Subcutaneous abdominal adipose tissue (tissue), 5 donors: ENCODE measurements around the gene FBXW12.

Experiments
- H3K27ac ChIP-seq: one replicate; pipeline ENCODE4 v1.7.0; 2013; ENCODE audit warnings: low read depth, mild to moderate bottlenecking, inconsistent platforms, low read length, moderate library complexity
- H3K27me3 ChIP-seq, 5 donors: one replicate each; pipeline ENCODE4 v1.7.0; 2013; ENCODE audit warnings: low read length in 5 of 5, inconsistent platforms in 1 of 5; ENCODE audit not compliant: control insufficient read depth in 5 of 5, insufficient read depth in 4 of 5
- H3K36me3 ChIP-seq, 5 donors: one replicate each; pipeline ENCODE4 v1.7.0; 2013; ENCODE audit warnings: low read length in 5 of 5; ENCODE audit not compliant: control insufficient read depth in 5 of 5, insufficient read depth in 5 of 5
- H3K4me1 ChIP-seq, 5 donors: one replicate each; pipeline ENCODE4 v1.7.0; 2013; ENCODE audit warnings: low read length in 5 of 5, mild to moderate bottlenecking in 3 of 5, moderate library complexity in 1 of 5; ENCODE audit not compliant: control insufficient read depth in 5 of 5, insufficient read depth in 5 of 5
- H3K4me3 ChIP-seq, 5 donors: one replicate each; pipeline ENCODE4 v1.7.0; 2013; ENCODE audit warnings: low read length in 5 of 5, low read depth in 1 of 5
- H3K9ac ChIP-seq, 5 donors: one replicate each; pipeline ENCODE4 v1.7.0; 2013; ENCODE audit warnings: low read length in 5 of 5, mild to moderate bottlenecking in 4 of 5, moderate library complexity in 3 of 5
- H3K9me3 ChIP-seq, 5 donors: one replicate each; pipeline ENCODE4 v1.7.0; 2013; ENCODE audit warnings: low read length in 5 of 5; ENCODE audit not compliant: control insufficient read depth in 5 of 5
- donor health status: healthy.
- donor health status: healthy.
- donor health status: healthy.
- donor health status: healthy.
- donor health status: healthy.

Gene FBXW12

GRCh38 chr3:48413086-48413485 lies 41.1 kb downstream of the FBXW12 start:
- peaks cover 0 to 98% (median 91%) of the 10 kb centered on the region in 5 donors for H3K36me3 ChIP-seq

GRCh38 chr3:48413611-48414010 lies 41.6 kb downstream of the FBXW12 start:
- Histone ChIP-seq H3K9ac (no peak overlapping the region), H3K4me3 (no peak overlapping the region), H3K9me3 (no peaks in the 10 kb centered on the region), H3K27me3 (no peaks in the 10 kb centered on the region), H3K36me3 (peaks cover 0 to 98% (median 94%) of the 10 kb centered on the region in 5 donors), H3K4me1 (peaks cover 0 to under 1% (median 0%) of the 10 kb centered on the region in 5 donors), H3K27ac (no peak overlapping the region)

More at GRCh38 chr3:48413086-48413485, 41.1 kb downstream of the FBXW12 start:
- H3K4me3 ChIP-seq, result no peak overlapping the region
- no peaks in the 10 kb centered on the region for H3K27me3 ChIP-seq
- H3K4me1 ChIP-seq, result no peaks in the 10 kb centered on the region
- H3K9ac ChIP-seq, result no peak overlapping the region
- H3K27ac ChIP-seq, result no peak overlapping the region
- H3K9me3 ChIP-seq, result no peaks in the 10 kb centered on the region

DNA sequence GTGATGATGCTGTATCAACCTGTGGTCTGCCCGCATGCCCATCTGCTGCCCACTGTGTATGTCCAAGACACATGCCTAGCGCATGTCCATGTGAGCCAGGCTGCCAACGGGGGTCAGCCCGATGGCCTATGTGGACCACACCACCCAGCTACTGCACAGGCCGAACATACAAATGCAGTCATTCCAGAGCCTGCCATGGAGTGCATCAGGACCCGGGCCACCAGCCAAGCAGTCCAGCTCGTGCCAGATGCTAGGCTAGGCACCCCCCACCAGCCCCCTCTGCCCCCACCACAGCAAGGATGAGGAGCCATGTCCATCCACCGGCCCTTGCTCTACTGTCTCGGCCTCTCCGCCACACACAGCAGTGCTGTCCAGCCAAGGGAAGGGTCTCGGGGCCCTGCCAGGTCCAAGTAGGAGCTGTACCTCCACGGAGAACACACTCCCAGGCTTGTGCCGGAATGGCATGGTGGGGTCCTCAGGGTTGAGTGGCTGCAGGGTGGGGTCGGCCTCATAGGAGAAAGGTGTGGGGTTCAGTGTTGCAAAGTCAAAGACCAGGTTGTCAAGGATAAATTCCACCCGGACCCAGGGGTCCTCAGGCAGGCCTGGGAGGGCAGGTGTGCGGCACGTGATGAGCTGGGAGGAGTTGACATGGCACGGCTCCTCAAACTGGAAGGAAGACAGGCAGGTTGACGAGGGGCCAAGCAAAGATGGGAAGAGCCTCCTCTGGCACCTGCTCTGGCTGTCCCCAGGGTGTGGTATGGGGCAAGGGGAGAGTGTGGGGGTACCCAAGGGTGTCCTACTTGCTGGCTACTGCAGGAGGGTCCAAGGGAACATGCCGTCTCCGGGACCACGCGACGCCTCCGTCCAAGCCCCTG lies 42.6 kb downstream of the FBXW12 start:
- H3K9ac ChIP-seq, result no peak overlapping the region
- no peaks in the 10 kb centered on the region for H3K9me3 ChIP-seq
- H3K36me3 ChIP-seq, result peaks cover 0 to 98% (median 92%) of the 10 kb centered on the region in 5 donors
- H3K4me1 ChIP-seq, result peaks cover 0 to 10% (median 3%) of the 10 kb centered on the region in 5 donors
- H3K27me3 ChIP-seq, result no peaks in the 10 kb centered on the region
- H3K4me3 ChIP-seq, result no peak overlapping the region
- no peak overlapping the region for H3K27ac ChIP-seq

DNA sequence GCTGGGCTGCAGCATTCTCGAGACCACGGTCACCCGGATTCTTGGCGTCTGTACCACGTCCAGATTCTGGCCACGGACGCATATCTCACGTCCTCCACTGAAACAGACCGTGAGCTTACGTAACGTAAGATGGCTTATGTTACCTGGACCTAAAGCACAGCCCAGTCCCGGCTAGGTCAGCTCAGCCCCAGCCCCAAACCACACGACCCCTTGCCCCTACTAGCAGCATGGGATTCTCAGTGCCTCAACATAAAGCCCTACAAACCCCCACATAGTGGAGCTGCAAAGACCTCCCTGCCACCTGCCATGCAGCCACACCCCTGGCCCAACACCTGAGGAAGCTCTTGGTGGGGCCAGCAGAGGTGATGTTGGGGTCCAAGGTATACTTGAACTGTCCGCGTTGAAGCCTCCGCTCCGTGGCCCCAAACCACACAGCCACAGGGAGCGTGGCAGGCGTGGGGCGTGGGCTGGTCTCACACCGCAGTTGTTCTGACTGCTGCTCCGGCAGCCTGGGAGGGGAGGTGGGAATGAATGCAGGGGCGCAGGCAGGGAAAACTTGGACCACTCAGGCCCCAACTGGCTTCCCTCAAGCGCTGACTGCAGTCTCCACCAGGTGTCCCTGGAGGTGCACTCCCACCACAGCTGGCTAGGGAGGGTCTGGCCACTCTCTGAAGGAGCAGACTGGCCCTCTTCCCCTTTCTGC lies 43.4 kb downstream of the FBXW12 start:
- Histone ChIP-seq H3K4me3 (no peak overlapping the region), H3K9me3 (no peaks in the 10 kb centered on the region), H3K27ac (no peak overlapping the region), H3K4me1 (peaks cover 0 to 10% (median 3%) of the 10 kb centered on the region in 5 donors), H3K9ac (no peak overlapping the region), H3K36me3 (peaks cover 0 to 95% (median 84%) of the 10 kb centered on the region in 5 donors), H3K27me3 (no peaks in the 10 kb centered on the region)

DNA sequence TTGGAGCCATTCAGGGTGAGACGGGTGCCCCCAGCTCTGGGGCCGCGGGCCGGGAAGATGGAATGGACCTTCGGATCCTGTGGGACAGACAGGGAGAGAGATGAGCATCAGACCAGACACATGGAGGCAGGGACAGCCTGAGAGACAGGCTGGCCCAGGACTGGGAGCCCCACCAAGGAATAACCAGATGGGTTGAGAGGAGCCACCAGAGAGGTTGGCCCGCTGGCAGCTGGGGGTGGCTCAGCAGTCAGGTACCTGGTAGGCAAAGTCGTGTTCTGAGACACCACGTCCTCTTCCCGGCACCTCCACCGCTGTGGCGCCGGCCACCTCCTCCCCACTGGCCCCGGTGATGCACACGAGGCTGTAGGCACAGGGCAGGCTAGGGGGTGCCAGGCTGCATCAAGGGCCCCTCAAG lies 44.1 kb downstream of the FBXW12 start:
- Histone ChIP-seq H3K36me3 (peaks cover 0 to 91% (median 80%) of the 10 kb centered on the region in 5 donors), H3K9ac (no peak overlapping the region), H3K4me1 (peaks cover 0 to 10% (median 3%) of the 10 kb centered on the region in 5 donors), H3K9me3 (no peaks in the 10 kb centered on the region), H3K4me3 (no peak overlapping the region), H3K27me3 (no peaks in the 10 kb centered on the region), H3K27ac (no peak overlapping the region)

- no peaks in the 10 kb centered on the region for H3K9me3 ChIP-seq
- peaks cover 0 to 10% (median 3%) of the 10 kb centered on the region in 5 donors for H3K4me1 ChIP-seq
- H3K27ac ChIP-seq, result no peak overlapping the region
- H3K9ac ChIP-seq, result no peak overlapping the region
- no peak overlapping the region for H3K4me3 ChIP-seq
- H3K36me3 ChIP-seq, result peaks cover 0 to 86% (median 75%) of the 10 kb centered on the region in 5 donors
- no peaks in the 10 kb centered on the region for H3K27me3 ChIP-seq
Measured at GRCh38 chr3:48416546-48416945, 44.5 kb downstream of the FBXW12 start.

GRCh38 chr3:48417529-48418108 lies 45.6 kb downstream of the FBXW12 start:
- H3K36me3 ChIP-seq, result peaks cover 0 to 76% (median 65%) of the 10 kb centered on the region in 5 donors
- no peaks in the 10 kb centered on the region for H3K9me3 ChIP-seq
- H3K27ac ChIP-seq, result no peak overlapping the region
- H3K27me3 ChIP-seq, result no peaks in the 10 kb centered on the region
- peaks cover 0 to 10% (median 3%) of the 10 kb centered on the region in 5 donors for H3K4me1 ChIP-seq
- no peak overlapping the region for H3K4me3 ChIP-seq
- no peak overlapping the region for H3K9ac ChIP-seq

DNA sequence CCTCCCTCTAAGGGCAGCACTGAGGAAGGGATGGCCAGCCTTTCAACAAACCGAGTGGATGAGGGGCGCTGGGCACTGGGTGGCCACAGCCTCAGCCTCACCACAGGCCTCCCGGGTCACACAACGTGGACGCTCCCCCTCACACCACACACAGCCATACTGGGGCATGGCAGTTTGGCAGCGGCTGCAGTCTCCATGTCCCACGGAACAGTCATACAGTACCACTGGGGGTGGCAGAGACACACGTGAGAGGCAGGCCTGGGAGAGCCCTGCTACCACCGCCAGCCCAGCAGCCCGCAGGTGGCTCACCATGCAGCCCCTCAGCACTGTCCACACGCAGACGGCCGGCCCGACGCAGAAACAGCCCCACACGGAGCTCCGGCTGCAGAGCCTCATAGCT lies 46.1 kb downstream of the FBXW12 start:
- H3K27me3 ChIP-seq, result no peaks in the 10 kb centered on the region
- H3K9ac ChIP-seq, result no peak overlapping the region
- peaks cover 0 to 70% (median 60%) of the 10 kb centered on the region in 5 donors for H3K36me3 ChIP-seq
- no peak overlapping the region for H3K27ac ChIP-seq
- no peak overlapping the region for H3K4me3 ChIP-seq
- peaks cover 0 to 15% (median 6%) of the 10 kb centered on the region in 5 donors for H3K4me1 ChIP-seq
- no peaks in the 10 kb centered on the region for H3K9me3 ChIP-seq

- H3K36me3 ChIP-seq, result peaks cover 0 to 65% (median 59%) of the 10 kb centered on the region in 5 donors
- H3K4me3 ChIP-seq, result no peak overlapping the region
- no peaks in the 10 kb centered on the region for H3K9me3 ChIP-seq
- H3K4me1 ChIP-seq, result peaks cover 0 to 20% (median 12%) of the 10 kb centered on the region in 5 donors
- H3K27me3 ChIP-seq, result no peaks in the 10 kb centered on the region
- H3K27ac ChIP-seq, result no peak overlapping the region
- no peak overlapping the region for H3K9ac ChIP-seq
Measured at GRCh38 chr3:48418651-48419050, 46.6 kb downstream of the FBXW12 start.
